ENCODE data around the gene WDFY4. TPM values are rescaled to one million over a fixed set of nuclear protein-coding genes. Genes with fewer than 3 reads are reported as not detected.

Gene WDFY4
- total and polyA plus RNA-seq, 2 of the 13 experiments (the other 11 are each of a cell fraction or from before 2014, with no cell fraction given): not detected

GRCh38 chr10:48751730-48752129 is 67.1 kb downstream of the WDFY4 start:
- POLR2A ChIA-PET: no interaction called here
- no peak overlapping the region for H3K4me3 ChIP-seq (replicated peaks in 1 of 3; ENCODE audit: insufficient read depth in 1 of 3, low read depth in 2 of 3, low read length in 3 of 3)

GRCh38 chr10:48758411-48758810 is 73.7 kb downstream of the WDFY4 start:
- H3K4me2 ChIP-seq (ENCODE audit: low read depth, low read length): no peak overlapping the region
- POLR2A ChIA-PET: no interaction called here
- no peak for ATAC-seq
- no peak for FAIRE-seq
- in situ Hi-C loops (cut with HindIII; ENCODE audit: extremely low pct_ligation_motif_present, low pct_unique_long_range_greater_than_20kb) (no loop called here), intact Hi-C loops (cut with micrococcal nuclease; ENCODE audit: unreplicated experiment) (no loop called here)
- H3K4me3 ChIP-seq (replicated peaks in 1 of 3; ENCODE audit: insufficient read depth in 1 of 3, low read depth in 2 of 3, low read length in 3 of 3): no peak overlapping the region
- CTCF ChIA-PET (ENCODE audit: low intra/inter-chr PET ratio, low total read pairs): no interaction called here
- no peak for TF ChIP-seq SRSF4 (IDR thresholded peaks at IDR 0.05; ENCODE audit: low read depth, low read length, poor library complexity, severe bottlenecking)
- no peak for TF ChIP-seq ZNF746 (CRISPR knock-in tag; IDR thresholded peaks at IDR 0.05)
- no peak for TF ChIP-seq ZNF552 (CRISPR knock-in tag; IDR thresholded peaks at IDR 0.05; ENCODE audit: borderline replicate concordance)
- TF ChIP-seq HHEX (CRISPR knock-in tag; IDR thresholded peaks at IDR 0.05): no peak
- no peak for TF ChIP-seq JDP2 (CRISPR knock-in tag; IDR thresholded peaks at IDR 0.05; ENCODE audit: borderline replicate concordance)
- H2AFZ ChIP-seq (ENCODE audit: low read length): no peak overlapping the region
- 0 out of 5 replicates have a peak, but pooled peaks cover 0 to 3% of the 10 kb centered on the region in 2 experiments for H3K27me3 ChIP-seq (ENCODE audit: control insufficient read depth in 1 of 2, insufficient read depth in 2 of 2, low read length in 2 of 2)
- 4% methylated on average over 3 of the region's 3 CpGs for WGBS (ENCODE audit: low lambda C conversion rate)
- H3K9me3 ChIP-seq (ENCODE audit: low read length): no peaks in the 10 kb centered on the region
- no peaks in the 10 kb centered on the region for H3K4me1 ChIP-seq (ENCODE audit: insufficient read depth, low read length)
- no peaks in the 10 kb centered on the region for H3K36me3 ChIP-seq (replicated peaks in 1 of 2; ENCODE audit: control insufficient read depth in 1 of 2, insufficient read depth in 2 of 2, low read length in 2 of 2)
- no peaks in the 10 kb centered on the region for H4K20me1 ChIP-seq (ENCODE audit: insufficient read depth, low read length)
- DNase-seq (ENCODE audit: low spot score): no peak
- no peak overlapping the region for H3K27ac ChIP-seq (ENCODE audit: extremely low read length, insufficient read depth, low read length)
- H3K79me2 ChIP-seq (ENCODE audit: insufficient read depth, low read length): no peaks in the 10 kb centered on the region
- BruUV-seq (replicated peaks): no TSS peak
- H3K9ac ChIP-seq (ENCODE audit: insufficient read depth, low read depth, low read length): no peak overlapping the region

More at GRCh38 chr10:48751730-48752129, 67.1 kb downstream of the WDFY4 start:
- BruUV-seq (replicated peaks): no TSS peak
- no peak for FAIRE-seq
- Histone ChIP-seq H3K9me3 (ENCODE audit: low read length) (no peaks in the 10 kb centered on the region), H4K20me1 (ENCODE audit: insufficient read depth, low read length) (no peaks in the 10 kb centered on the region), H2AFZ (ENCODE audit: low read length) (no peak overlapping the region), H3K4me1 (ENCODE audit: insufficient read depth, low read length) (no peaks in the 10 kb centered on the region), H3K27ac (ENCODE audit: extremely low read length, insufficient read depth, low read length) (no peak overlapping the region), H3K27me3 (ENCODE audit: control insufficient read depth in 1 of 2, insufficient read depth in 2 of 2, low read length in 2 of 2) (no peaks in the 10 kb centered on the region), H3K9ac (ENCODE audit: insufficient read depth, low read depth, low read length) (no peak overlapping the region), H3K36me3 (replicated peaks in 1 of 2; ENCODE audit: control insufficient read depth in 1 of 2, insufficient read depth in 2 of 2, low read length in 2 of 2) (no peaks in the 10 kb centered on the region), H3K4me2 (ENCODE audit: low read depth, low read length) (no peak overlapping the region), H3K79me2 (ENCODE audit: insufficient read depth, low read length) (no peaks in the 10 kb centered on the region)
- in situ Hi-C loops (cut with HindIII; ENCODE audit: extremely low pct_ligation_motif_present, low pct_unique_long_range_greater_than_20kb) (no loop called here), intact Hi-C loops (cut with micrococcal nuclease; ENCODE audit: unreplicated experiment) (no loop called here)
- CTCF ChIA-PET (ENCODE audit: low intra/inter-chr PET ratio, low total read pairs): no interaction called here
- WGBS (ENCODE audit: low lambda C conversion rate): 0% methylated on average over 3 of the region's 5 CpGs
- no peak for DNase-seq (ENCODE audit: low spot score)
- no peak for TF ChIP-seq ZNF362 (CRISPR knock-in tag; IDR thresholded peaks at IDR 0.05; ENCODE audit: borderline replicate concordance)
- ATAC-seq: no peak

Measured in HepG2 (cell line).